Activated CD8-positive, alpha-beta memory T cell treated with anti-CD3 and anti-CD28 coated beads, Interleukin-2, amount 10 ng/mL, durations not matched to agents 7 days and 5 days (primary cell): ENCODE results near the gene HDAC9. TPM values are rescaled to one million over a fixed set of nuclear protein-coding genes. Genes with fewer than 3 reads are reported as not detected.

Experiments
- ATAC-seq: fragments of 150-1000 bp; cut with Tn5 transposase; one replicate; pipeline ENCODE4 v1.10.0; 2021; ENCODE audit warnings: moderate library complexity
- CTCF ChIA-PET: fragments of 350-600 bp; sonication (Branson Sonifier 250); formaldehyde crosslinking; loops from one replicate; lab custom pipeline; 2021; ENCODE audit warnings: antibody characterized with exemption; lab: Charles Lee
- DNase-seq: peaks from one replicate; pipeline ENCODE4 v3.0.0-alpha.2; 2020
- H3K27ac Mint-ChIP-seq: one replicate; pipeline ENCODE4 v1.8.0; 2021; ENCODE audit warnings: mild to moderate bottlenecking, mixed read lengths
- H3K27me3 Mint-ChIP-seq: one replicate; pipeline ENCODE4 v1.8.0; 2021; ENCODE audit warnings: mixed read lengths
- H3K36me3 Mint-ChIP-seq: one replicate; pipeline ENCODE4 v1.8.0; 2021; ENCODE audit warnings: mild to moderate bottlenecking, mixed read lengths
- H3K4me1 Mint-ChIP-seq: one replicate; pipeline ENCODE4 v1.8.0; 2021; ENCODE audit warnings: mixed read lengths
- H3K4me3 Mint-ChIP-seq: one replicate; pipeline ENCODE4 v1.8.0; 2021; ENCODE audit warnings: mild to moderate bottlenecking, moderate library complexity, mixed read lengths
- H3K9me3 Mint-ChIP-seq: one replicate; pipeline ENCODE4 v1.8.0; 2022; ENCODE audit warnings: low read depth, mixed read lengths
- total RNA-seq, 2 experiments: library from RNA; stranded (reverse); gene quantifications; one replicate each; pipeline ENCODE4 v1.2.3, GENCODE V29; 2021

Gene HDAC9
- total RNA-seq, 2 experiments from 2014 or later = 0.91 to 2.9 TPM

DNA sequence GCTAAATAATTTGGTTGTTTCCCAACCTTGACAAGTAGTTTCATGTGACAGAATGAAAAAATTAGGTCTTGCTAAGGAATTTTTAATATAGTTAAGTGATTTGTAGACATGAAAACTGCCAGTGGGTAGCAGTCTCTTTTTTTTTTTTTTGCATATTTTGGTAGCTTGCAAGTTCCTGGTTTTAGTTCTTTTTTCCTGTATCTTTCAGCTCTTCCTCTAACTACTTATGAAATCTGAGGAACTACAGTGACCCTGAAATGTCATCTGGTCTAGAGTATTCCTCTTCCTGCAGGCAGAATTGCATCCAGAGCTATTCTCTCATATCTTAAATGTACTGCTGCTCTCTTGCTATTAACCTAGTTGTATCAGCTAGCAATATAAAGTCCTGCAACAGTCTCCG is 160.4 kb downstream of the HDAC9 start:
- Mint-ChIP-seq H3K36me3 (no peaks in the 10 kb centered on the region), H3K4me1 (no peaks in the 10 kb centered on the region), H3K27me3 (no peaks in the 10 kb centered on the region), H3K27ac (no peak overlapping the region), H3K4me3 (no peak overlapping the region), H3K9me3 (no peaks in the 10 kb centered on the region)
- DNase-seq (no peak), ATAC-seq (no peak)
- CTCF ChIA-PET = interaction anchor here (0.7 to 1.0 kb wide), 2 partner anchors 8 to 64 kb away, joined by 3 read pairs; no protein-coding TSS in a partner anchor

DNA sequence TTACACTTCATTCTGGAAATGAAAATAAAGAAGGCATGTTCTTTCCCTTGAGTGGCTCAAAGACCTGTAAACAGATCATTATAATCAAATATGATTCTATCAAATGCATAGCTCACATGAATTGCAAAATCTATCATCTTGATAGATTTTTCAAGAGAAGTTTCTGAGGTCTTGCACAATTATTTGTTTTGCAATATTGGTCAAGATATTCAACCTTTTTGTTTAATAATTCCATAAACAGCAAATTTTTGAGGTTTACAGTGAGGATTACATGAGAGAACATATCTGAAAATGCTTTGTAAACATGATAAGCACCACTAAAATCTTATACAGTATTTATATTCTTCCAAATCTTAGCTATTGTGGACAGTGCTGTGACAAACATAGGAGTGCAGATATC is 160.8 kb downstream of the HDAC9 start:
- no peaks in the 10 kb centered on the region for H3K27me3 Mint-ChIP-seq
- CTCF ChIA-PET = interaction anchor here (0.7 to 1.0 kb wide), 2 partner anchors 8 to 64 kb away, joined by 3 read pairs; no protein-coding TSS in a partner anchor
- DNase-seq (no peak), ATAC-seq (no peak)
- H3K36me3 Mint-ChIP-seq = no peaks in the 10 kb centered on the region
- no peak overlapping the region for H3K27ac Mint-ChIP-seq
- no peaks in the 10 kb centered on the region for H3K9me3 Mint-ChIP-seq
- no peak overlapping the region for H3K4me3 Mint-ChIP-seq
- H3K4me1 Mint-ChIP-seq = no peaks in the 10 kb centered on the region

- no peaks in the 10 kb centered on the region for H3K36me3 Mint-ChIP-seq
- H3K4me1 Mint-ChIP-seq = no peaks in the 10 kb centered on the region
- CTCF ChIA-PET = no interaction called here
- ATAC-seq (no peak), DNase-seq (no peak)
- H3K4me3 Mint-ChIP-seq = no peak overlapping the region
- H3K27me3 Mint-ChIP-seq = no peaks in the 10 kb centered on the region
- no peak overlapping the region for H3K27ac Mint-ChIP-seq
- H3K9me3 Mint-ChIP-seq = no peaks in the 10 kb centered on the region
Observed at GRCh38 chr7:18659746-18660145, 164.2 kb downstream of the HDAC9 start.

- Mint-ChIP-seq H3K4me1 (no peaks in the 10 kb centered on the region), H3K27me3 (no peaks in the 10 kb centered on the region), H3K27ac (no peak overlapping the region), H3K4me3 (no peak overlapping the region), H3K9me3 (no peaks in the 10 kb centered on the region), H3K36me3 (no peaks in the 10 kb centered on the region)
- DNase-seq = no peak
- CTCF ChIA-PET = interaction anchor here (2.8 kb wide), 1 partner anchor 311 kb away, joined by 7 read pairs; no protein-coding TSS in a partner anchor
- no peak for ATAC-seq
Observed at GRCh38 chr7:18663321-18663720, 167.8 kb downstream of the HDAC9 start.

- no peaks in the 10 kb centered on the region for H3K27me3 Mint-ChIP-seq
- H3K4me1 Mint-ChIP-seq = no peaks in the 10 kb centered on the region
- CTCF ChIA-PET = interaction anchor here (0.6 to 1.8 kb wide), 10 partner anchors 22 to 1117 kb away, joined by 3 to 9 read pairs (median 5); no protein-coding TSS in a partner anchor
Observed at GRCh38 chr7:18666107-18666728, 170.7 kb downstream of the HDAC9 start.

GRCh38 chr7:18667466-18667865 is 171.9 kb downstream of the HDAC9 start:
- CTCF ChIA-PET = no interaction called here
- Mint-ChIP-seq H3K4me3 (no peak overlapping the region), H3K27ac (no peak overlapping the region), H3K4me1 (no peaks in the 10 kb centered on the region), H3K9me3 (no peaks in the 10 kb centered on the region), H3K36me3 (no peaks in the 10 kb centered on the region), H3K27me3 (no peaks in the 10 kb centered on the region)
- DNase-seq = no peak
- no peak for ATAC-seq

More at GRCh38 chr7:18666107-18666728, 170.7 kb downstream of the HDAC9 start:
- Mint-ChIP-seq H3K27ac (no peak overlapping the region), H3K36me3 (no peaks in the 10 kb centered on the region), H3K4me3 (no peak overlapping the region), H3K9me3 (no peaks in the 10 kb centered on the region)
- DNase-seq (peak; percentile 79), ATAC-seq (peak; percentile 89)

- no peak overlapping the region for H3K4me3 Mint-ChIP-seq
- H3K27me3 Mint-ChIP-seq = no peaks in the 10 kb centered on the region
- H3K9me3 Mint-ChIP-seq = no peaks in the 10 kb centered on the region
- ATAC-seq (no peak), DNase-seq (no peak)
- H3K27ac Mint-ChIP-seq = no peak overlapping the region
- H3K36me3 Mint-ChIP-seq = no peaks in the 10 kb centered on the region
- CTCF ChIA-PET = no interaction called here
- no peaks in the 10 kb centered on the region for H3K4me1 Mint-ChIP-seq
Observed at GRCh38 chr7:18671176-18671575, 175.6 kb downstream of the HDAC9 start.

DNA sequence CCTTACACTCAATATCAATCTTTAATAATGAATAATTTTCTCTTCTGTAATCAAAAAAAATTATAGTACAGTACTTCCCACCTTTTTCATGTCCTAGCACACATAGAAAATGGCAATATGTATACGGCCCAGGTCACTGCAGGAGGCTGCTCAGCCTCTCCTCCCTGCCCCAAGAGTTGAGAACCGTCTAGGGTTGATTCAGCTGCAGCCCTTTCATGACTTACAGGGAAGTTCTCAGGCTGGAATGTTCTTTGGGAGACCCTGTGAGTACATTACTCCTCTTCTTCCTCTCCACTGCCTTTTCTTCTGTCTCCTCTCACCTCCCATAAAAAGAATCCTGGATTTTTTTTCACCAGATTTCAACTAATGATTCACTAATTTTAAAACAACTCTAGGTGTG is 180.0 kb downstream of the HDAC9 start:
- ATAC-seq (no peak), DNase-seq (no peak)
- Mint-ChIP-seq H3K27me3 (no peaks in the 10 kb centered on the region), H3K36me3 (no peaks in the 10 kb centered on the region), H3K4me1 (no peaks in the 10 kb centered on the region), H3K27ac (no peak overlapping the region), H3K9me3 (no peaks in the 10 kb centered on the region), H3K4me3 (no peak overlapping the region)
- CTCF ChIA-PET = interaction anchor here (0.9 kb wide), 1 partner anchor 10 kb away, joined by 3 read pairs; no protein-coding TSS in a partner anchor

- Mint-ChIP-seq H3K36me3 (no peaks in the 10 kb centered on the region), H3K4me3 (no peak overlapping the region), H3K9me3 (no peaks in the 10 kb centered on the region), H3K27ac (no peak overlapping the region), H3K27me3 (no peaks in the 10 kb centered on the region), H3K4me1 (no peaks in the 10 kb centered on the region)
- ATAC-seq = no peak
- CTCF ChIA-PET = no interaction called here
- no peak for DNase-seq
Observed at GRCh38 chr7:18679261-18679660, 183.7 kb downstream of the HDAC9 start.

GRCh38 chr7:18680576-18680975 is 185.0 kb downstream of the HDAC9 start:
- ATAC-seq (no peak), DNase-seq (no peak)
- Mint-ChIP-seq H3K4me1 (no peaks in the 10 kb centered on the region), H3K27me3 (no peaks in the 10 kb centered on the region), H3K4me3 (no peak overlapping the region), H3K9me3 (no peaks in the 10 kb centered on the region), H3K36me3 (no peaks in the 10 kb centered on the region), H3K27ac (no peak overlapping the region)
- CTCF ChIA-PET = no interaction called here

DNA sequence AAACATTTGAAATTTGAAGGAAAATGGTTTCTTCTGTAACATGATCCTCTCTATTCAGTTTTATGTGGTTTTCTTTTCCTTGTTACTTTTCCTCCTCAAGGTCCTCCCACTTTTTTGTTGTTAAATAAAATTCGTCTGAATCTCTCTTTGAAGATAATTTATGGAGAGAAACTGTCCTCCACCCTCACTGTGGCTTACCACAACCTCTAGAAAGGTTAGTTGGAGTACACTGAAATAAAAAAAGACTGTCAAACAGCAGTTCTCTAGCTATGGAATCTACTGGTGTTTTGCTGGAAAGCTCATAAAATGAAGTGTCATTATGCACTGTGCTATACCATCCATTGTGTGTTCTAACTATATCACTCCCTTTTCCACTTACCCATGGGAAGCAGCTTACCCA is 189.4 kb downstream of the HDAC9 start:
- Mint-ChIP-seq H3K4me1 (no peaks in the 10 kb centered on the region), H3K27ac (no peak overlapping the region), H3K4me3 (no peak overlapping the region), H3K36me3 (no peaks in the 10 kb centered on the region), H3K27me3 (no peaks in the 10 kb centered on the region), H3K9me3 (no peaks in the 10 kb centered on the region)
- DNase-seq (no peak), ATAC-seq (no peak)
- CTCF ChIA-PET = no interaction called here

GRCh38 chr7:18685971-18686370 is 190.4 kb downstream of the HDAC9 start:
- CTCF ChIA-PET = no interaction called here
- no peaks in the 10 kb centered on the region for H3K9me3 Mint-ChIP-seq
- no peak overlapping the region for H3K4me3 Mint-ChIP-seq
- no peaks in the 10 kb centered on the region for H3K4me1 Mint-ChIP-seq
- DNase-seq (no peak), ATAC-seq (no peak)
- no peaks in the 10 kb centered on the region for H3K36me3 Mint-ChIP-seq
- no peak overlapping the region for H3K27ac Mint-ChIP-seq
- no peaks in the 10 kb centered on the region for H3K27me3 Mint-ChIP-seq

DNA sequence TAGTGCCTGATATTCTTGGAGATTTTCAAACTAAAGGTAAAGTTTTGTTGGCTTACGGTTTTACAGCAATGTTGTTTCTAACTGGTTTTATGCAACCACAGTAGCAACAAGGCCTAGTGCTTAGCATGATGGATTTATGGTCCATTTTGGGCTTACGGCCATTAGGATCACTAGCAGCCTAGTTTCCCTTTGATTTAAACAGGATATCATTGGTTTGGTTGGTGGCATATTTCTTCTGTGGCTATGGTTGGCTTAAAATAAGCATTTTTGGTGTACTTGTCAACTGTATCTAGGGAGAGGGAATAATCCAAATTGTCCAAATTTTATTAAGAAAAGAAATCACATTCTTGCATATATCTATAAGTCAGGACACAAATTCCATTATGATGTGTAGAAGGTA is 194.0 kb downstream of the HDAC9 start:
- Mint-ChIP-seq H3K27ac (no peak overlapping the region), H3K27me3 (no peaks in the 10 kb centered on the region), H3K36me3 (no peaks in the 10 kb centered on the region), H3K9me3 (no peaks in the 10 kb centered on the region), H3K4me1 (no peaks in the 10 kb centered on the region), H3K4me3 (no peak overlapping the region)
- CTCF ChIA-PET = no interaction called here
- DNase-seq (no peak), ATAC-seq (no peak)

DNA sequence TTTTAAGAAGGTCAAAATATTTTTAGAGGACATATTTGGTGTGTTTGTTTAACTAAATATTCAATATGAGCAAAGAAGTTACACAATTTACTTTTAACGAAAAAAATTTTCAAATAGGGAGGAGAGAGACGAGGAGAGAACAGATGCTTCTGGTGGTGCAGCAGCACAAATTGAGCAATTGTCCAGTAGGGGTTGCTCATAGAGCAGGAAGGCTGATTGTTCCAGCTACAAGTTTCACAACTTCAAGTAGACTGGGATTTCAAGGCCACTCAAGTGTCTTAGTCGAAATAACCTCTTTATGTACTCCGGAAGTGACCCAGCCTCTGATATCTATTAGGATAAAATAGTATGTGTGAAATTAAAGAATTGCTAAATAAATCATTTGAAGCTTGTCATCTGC is 197.9 kb downstream of the HDAC9 start:
- CTCF ChIA-PET = no interaction called here
- DNase-seq (no peak), ATAC-seq (no peak)
- Mint-ChIP-seq H3K4me1 (no peaks in the 10 kb centered on the region), H3K27ac (no peak overlapping the region), H3K9me3 (no peaks in the 10 kb centered on the region), H3K36me3 (no peaks in the 10 kb centered on the region), H3K27me3 (no peaks in the 10 kb centered on the region), H3K4me3 (no peak overlapping the region)
